ENCODE results near the gene CPNE1.
"Not testable (repeated sequence)": the region's sequence is repeated elsewhere in the genome, so short reads cannot be mapped to it uniquely, and the experiment has no call there.

CPNE1 gene

DNA sequence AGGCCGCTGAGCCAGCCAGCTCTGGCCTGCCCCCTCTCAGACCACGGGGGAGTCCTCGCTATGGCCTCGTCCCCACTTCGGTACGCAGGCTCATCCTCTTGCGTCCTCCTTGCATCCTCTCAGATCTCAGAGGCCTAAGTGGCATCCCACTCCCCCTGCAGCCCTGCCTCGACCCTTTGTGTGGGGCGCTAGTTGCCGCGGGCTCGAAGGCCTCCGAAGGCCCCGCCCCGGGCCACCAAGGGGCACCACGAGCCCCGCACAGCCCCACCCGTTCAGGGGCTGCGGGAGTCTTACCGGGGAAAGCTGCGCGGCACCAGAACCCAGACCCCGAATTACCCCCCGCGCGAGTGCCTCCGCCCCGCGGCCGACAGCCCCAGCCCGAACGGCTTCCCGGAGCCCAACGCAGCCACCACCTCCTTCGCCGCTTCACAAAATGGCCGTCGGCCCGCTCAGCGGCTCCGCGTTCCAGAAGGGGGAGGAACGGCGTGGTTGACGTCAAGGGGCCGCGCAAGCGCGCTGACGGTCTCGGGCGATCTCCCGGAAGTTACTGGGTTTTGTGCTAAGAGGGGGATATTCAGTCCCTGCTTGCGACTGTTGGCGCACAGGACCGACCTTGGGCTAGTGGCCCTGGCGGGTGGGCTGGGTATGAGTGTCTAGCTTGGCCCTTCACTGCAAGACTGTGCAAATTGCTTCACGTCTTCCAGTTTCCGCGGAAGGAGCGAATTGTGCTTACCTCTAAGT, at the start of gene CPNE1, which contains the start of gene RBM12:
Gene CPNE1 (minus strand): TSS at position 435 of the 741 bp plus-strand sequence. CDS start 31,977 bp downstream, outside the sequence.
Gene RBM12 (minus strand): TSS at position 435 of the 741 bp plus-strand sequence. CDS start 9,578 bp downstream, outside the sequence.
- DNase-seq (ENCODE audit: low read depth, low spot score): peak; percentile 75

DNA sequence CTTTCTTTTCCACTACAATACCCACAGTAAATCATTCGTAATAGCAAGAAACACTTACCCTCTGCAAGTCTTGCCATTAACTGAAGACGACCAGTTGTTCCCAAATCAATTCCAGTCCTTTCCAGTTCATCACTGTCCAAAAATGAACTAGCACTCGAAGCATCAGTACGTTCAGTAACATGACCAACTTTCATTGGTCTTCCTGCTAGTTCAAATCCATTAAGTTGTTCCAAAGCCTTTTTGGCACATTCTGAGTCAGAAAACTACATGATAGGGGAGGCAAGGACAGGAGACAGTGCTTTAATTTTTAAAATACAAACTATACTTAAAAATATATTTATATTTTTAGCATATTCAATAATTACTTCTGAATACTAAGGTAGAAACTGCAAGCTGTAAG, 49.4 kb upstream of the CPNE1 start:
- no peak for DNase-seq (ENCODE audit: low read depth, low spot score)

DNA sequence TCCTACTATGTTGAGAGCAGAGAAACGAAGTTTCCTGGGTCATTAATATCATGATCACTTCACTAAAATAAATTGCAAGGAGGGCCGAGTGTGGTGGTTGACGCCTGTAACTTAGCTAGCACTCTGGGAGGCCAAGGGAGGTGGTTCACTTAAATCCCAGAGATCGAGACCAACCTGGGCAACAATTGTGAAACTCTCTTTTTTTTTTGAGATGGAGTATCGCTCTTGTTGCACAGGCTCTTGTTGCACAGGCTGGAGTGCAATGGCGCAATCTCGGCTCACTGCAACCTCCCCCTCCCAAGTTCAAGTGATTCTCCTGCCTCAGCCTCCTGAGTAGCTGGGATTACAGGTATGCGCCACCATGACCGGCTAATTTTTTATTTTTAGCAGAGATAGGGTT, 48.4 kb upstream of the CPNE1 start:
- DNase-seq (ENCODE audit: low read depth, low spot score): not testable (repeated sequence)

DNA sequence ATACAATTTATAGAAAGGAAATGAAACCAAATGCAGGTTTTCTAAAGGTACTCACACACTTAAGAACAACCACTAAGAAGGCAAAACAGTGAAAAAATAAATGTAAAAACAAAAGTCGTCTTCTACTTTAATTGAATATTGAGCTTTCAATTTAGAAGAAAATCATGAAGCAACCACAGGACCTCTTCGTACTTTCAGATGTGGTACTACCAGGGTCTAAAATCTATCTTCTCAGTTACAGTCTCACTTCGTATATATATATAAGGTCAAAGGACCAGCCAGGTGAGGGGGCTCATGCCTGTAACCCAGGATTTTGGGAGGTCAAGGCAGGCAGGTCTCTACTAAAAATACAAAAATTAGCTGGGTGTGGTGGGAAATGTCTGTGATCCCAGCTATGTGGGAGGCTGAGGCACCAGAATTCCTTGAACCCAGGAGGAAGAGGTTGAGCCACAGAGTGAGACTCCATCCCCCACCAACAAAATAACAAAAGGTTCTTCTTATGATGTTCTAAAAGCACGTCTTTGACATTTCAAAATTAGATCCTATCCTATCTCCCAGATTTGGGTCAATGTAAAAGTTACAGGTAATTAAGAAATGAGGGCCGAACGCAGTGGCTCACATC, 47.0 kb upstream of the CPNE1 start:
- no peak for DNase-seq (ENCODE audit: low read depth, low spot score)

DNA sequence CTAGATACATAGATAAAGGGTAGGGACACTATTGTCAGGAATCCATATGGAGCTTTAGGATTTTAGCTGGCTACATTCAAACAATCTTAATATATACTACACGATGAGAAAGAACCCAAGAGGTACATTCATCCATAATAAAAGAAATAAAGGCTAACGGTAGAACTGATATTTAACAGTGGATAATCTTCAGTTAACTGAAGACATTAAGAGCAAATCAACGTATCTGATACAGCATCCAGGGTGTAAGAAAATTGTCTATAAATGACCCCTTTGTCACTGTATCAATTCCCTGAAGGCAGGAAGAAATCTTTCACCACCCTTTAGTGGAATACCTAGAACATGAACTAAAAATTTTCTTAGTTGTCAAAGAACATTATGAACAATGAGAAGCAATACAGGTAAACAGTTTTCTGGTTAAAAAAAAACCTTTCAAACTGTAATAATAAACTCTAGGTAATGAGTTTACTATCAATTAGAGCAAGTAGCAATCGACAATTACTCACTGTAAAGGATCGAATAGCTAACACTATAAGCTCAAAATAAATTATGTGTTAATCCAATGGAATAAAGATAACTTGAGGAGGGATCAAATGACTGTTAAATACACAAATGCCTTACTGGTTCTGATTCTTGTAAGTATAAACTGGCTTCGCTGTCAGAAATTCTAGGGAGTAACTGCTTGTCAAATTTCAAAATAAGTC, 46.3 kb upstream of the CPNE1 start:
- no peak for DNase-seq (ENCODE audit: low read depth, low spot score)

DNA sequence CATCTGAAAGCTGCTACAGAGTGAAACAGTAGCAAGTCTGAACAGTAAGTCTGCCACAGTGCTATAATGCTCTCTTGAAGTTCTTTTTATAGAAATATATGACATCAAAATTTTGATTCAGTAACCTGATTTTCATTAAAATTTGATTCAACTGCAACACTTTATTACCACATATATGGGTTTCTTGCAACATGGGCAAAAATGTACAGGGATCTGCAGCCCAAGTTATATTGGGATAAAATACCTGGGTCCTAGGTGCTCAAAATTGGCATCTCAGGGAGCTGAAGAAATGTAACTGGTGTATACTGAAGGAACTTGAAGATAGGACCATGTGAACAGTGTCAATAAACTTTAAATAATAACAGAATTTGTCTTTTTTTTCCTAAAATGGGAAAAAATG, 45.3 kb upstream of the CPNE1 start:
- no peak for DNase-seq (ENCODE audit: low read depth, low spot score)

DNA sequence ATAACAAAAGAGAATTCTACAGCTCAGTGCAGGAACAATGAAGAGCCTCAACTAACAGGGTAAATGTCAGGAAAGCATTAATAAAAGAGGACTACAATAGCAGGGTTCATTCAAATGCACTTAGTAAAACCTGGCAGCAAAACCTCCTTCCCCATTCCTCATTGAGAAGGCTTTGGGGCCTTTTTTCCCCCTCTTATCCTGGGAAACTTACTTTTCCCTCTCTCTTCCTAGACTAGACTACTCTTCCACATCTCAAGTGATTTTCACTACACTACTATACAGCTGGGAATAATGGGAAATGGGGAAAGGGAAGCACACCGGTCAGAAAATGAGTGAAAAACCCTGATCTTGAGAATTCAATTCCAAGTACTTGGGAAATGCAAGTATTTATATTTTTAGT, 44.6 kb upstream of the CPNE1 start:
- DNase-seq (ENCODE audit: low read depth, low spot score): no peak

DNA sequence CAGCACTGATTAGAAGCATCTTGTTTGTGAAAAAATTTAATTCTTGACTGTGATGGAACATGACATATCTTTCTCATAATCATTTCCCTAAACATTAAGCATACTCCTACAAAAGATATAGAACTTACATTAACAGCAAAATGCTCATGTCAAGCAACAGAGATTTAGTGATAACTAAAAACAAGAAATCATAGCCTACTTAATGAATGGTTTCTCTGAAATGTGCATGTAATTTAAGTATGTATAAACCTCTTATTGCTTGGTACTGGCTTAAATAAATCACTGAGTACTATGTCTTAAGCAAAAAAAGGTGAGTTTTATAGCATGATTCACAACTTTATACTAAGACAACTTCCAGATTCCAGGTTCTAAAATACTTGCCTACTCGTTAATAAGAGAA, 43.8 kb upstream of the CPNE1 start:
- no peak for DNase-seq (ENCODE audit: low read depth, low spot score)

DNA sequence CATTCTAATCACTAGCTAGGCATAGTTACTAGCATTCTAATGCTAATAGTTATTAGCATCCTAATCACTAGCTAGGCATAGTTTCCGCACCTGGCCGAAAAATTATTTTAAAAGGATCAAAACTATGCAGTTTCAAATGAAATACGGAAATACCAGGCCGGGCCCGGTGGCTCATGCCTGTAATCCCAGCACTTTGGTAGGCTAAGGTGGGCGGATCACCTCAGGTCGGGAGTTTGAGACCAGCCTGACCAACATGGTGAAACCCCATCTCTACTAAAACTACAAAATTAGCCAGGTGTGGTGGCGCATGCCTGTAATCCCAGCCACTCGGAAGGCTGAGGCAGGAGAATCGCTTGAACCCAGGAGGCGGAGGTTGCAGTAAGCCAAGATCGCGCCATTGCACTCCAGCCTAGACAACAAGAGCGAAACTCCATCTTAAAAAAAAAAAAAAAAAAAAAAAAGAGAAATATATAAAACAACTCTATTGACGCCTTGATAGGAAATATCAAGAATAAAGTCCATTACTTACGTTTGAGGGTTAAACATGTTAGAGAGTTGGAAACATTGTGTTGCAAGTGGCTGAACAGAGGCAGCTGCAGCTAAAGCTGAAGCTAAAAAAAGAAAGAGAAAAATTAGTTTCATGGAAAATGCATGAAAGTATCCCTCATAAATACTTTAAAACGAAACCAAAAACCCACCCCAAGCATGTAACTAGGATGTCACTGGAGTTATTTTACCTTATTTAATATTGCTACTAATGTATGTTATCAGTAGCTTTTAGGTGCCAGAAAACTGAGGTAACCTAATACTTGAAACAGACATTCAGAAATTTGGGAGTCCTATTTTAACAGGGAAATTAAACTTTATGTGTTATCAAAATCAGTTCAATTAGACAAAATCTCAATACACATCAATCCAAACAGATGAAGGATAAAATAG, 42.2 kb upstream of the CPNE1 start:
- not testable (repeated sequence) for DNase-seq (ENCODE audit: low read depth, low spot score)

DNA sequence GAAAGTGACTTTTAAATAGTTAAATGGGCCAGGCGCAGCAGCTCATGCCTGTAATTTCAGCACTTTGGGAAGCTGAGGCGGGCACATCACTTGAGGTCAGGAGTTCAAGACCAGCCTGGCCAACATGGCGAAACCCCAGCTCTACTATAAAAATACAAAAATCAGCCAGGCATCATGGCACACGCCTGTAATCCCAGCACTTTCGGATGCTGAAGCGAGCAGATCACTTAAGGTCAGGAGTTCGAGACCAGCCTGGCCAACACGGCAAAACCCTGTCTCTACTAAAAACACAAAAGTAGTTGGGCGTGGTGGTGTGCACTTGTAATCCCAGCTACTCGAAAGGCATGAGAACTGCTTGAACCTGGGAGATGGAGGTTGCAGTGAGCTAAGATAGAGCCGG, 41.2 kb upstream of the CPNE1 start:
- DNase-seq (ENCODE audit: low read depth, low spot score): not testable (repeated sequence)

DNA sequence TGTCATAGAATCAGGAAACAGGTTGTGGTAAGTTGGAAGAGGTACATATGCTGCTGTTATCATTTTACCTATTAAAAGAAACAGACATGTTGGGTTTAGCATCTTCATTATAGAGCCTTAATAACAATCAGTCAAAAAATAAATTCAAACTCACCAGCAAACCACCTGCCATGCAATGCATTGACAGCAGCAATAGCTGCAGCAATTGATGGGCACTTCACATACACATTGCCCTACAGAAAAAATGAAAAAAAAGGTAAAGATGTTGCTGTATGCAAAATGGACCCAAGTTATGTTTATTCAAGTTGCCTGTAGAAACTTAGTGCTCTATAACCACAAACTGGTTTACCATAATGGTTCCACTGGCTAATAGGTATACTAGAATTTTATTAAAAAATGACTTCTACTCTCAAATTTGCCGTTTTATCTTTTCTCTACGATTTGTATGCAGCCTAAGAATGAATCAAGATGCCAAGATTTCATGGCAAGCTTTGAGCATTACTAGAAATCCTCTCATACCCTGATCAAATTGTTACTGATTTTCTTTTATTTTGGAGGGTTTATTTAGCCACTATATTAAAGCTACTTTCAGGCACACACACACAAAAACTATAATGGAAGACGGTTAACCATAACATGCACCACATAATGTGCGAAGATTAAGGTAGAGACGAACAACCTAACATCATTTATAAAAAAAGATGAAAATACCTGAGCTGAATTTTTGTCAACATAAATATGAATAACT, 40.0 kb upstream of the CPNE1 start:
- no peak for DNase-seq (ENCODE audit: low read depth, low spot score)

DNA sequence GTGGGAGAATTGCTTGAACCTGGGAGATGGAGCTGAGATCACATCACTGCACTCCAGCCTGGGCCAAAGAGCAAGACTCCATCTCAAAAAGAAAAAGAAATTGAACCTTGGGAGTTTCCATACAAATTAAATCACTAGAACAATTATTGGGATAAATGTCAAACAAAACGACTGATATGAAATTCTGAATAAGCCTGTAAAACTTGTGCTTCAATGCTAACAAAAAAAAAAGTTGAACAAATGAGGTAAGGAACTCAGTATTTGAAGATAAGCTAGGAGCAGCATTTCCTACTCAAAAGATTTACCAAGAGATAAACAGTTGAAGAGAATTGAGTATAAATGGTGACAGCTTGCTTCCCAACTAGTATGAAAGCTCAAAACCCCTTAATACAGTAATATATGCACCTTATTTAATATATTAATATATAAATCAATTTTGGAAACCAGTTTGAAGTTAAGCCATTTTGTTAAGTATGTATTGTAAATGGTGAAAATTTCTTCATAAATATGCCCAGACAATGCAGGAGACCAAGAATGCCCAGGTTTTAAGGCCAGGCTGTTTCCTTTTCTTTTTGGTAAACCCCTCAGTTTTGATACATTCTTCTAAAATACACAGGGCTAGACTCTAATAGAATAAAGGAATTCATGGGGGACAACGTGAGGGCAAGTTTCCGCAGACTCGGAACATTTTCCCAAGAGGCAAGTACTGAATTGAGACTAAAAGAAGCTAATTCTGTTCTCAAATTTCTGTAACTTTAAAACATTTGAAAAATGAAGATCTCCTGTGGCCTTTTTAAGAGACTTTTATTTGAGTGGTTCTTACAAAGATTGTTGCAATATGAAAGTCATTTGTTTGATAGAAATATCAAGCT, 38.4 kb upstream of the CPNE1 start:
- DNase-seq (ENCODE audit: low read depth, low spot score): no peak

DNA sequence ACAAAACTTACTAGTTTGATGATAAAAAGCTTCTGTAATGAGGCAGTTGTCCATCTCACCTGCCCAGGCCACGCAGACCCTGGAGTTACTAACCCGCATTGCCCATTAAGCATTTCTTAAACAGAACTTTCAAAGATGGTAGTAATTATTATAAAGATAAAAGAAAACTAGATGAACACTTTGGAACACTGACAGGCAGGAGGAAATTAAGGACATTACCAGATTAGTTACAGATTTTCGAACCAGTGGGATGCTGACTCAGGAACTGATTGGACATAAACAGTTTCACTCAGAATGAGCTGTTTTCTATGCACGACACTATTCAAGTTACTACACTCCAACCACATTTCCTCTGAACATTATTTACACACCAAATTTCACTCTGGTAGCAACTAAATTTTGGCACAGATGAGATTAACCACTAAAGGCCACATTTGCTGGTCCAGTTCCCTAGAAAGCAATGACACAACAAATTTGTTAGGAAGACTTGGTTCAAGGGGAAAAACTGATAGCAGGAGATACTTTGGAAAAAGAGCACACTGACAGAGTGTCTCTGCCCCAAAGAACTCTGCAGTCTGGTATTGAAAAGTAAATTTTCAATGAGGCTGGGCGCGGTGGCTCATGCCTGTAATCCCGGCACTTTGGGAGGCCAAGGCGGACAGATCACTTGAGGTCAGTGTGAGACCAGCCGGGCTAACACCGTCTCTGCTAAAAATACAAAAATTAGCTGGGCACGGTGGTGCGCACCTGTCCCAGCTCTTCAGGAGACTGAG, 37.5 kb upstream of the CPNE1 start:
- no peak for DNase-seq (ENCODE audit: low read depth, low spot score)

DNA sequence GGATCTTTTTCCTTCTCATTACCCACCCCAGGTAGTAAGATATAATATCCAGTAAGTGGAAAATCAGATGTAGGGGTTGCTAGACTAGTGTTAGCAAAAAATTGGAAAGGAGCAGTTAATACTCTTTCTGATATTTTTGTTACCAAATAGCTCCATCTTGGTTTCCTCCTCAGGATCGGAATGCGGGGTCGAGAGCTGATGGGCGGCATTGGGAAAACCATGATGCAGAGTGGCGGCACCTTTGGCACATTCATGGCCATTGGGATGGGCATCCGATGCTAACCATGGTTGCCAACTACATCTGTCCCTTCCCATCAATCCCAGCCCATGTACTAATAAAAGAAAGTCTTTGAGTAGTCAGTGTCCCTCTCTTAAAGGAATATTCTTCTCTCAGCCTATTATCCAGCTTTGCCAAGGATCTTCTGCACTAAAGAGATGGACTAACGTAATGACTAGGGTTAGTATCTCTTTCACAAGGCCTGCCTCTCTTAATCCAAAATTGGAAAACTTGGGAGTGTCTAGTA, 36.0 kb upstream of the CPNE1 start:
- no peak for DNase-seq (ENCODE audit: low read depth, low spot score)

DNA sequence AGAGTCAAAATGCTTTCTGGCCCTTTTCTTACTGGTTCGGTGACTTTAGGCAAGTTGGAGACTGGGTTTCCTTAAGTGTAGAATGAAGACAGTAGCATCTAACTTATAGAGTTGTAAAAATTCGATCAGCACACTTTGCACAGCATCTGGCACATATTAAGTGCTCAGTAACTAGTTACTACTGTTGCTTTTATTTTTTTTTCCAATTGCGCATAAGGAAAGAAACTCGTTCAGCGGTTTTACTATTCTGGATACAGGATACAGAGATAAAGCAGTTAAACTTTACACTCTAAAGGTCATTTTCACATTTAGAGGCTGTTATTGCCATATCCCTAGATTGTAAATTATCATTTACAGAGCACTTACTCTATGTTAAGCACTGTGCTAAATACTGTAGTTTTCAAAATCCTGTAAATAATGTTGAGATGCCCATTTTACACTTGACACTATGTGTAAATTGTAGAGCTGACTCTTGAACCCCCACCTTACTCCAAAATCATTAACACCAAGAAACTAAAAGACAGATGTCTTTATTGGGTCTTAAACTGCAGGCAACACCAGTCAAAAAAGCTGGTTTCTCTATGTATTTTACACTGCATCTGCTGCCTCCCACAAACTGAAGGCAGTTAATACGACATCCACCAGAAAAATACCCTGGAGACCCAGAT, 35.4 kb upstream of the CPNE1 start:
- DNase-seq (ENCODE audit: low read depth, low spot score): no peak

DNA sequence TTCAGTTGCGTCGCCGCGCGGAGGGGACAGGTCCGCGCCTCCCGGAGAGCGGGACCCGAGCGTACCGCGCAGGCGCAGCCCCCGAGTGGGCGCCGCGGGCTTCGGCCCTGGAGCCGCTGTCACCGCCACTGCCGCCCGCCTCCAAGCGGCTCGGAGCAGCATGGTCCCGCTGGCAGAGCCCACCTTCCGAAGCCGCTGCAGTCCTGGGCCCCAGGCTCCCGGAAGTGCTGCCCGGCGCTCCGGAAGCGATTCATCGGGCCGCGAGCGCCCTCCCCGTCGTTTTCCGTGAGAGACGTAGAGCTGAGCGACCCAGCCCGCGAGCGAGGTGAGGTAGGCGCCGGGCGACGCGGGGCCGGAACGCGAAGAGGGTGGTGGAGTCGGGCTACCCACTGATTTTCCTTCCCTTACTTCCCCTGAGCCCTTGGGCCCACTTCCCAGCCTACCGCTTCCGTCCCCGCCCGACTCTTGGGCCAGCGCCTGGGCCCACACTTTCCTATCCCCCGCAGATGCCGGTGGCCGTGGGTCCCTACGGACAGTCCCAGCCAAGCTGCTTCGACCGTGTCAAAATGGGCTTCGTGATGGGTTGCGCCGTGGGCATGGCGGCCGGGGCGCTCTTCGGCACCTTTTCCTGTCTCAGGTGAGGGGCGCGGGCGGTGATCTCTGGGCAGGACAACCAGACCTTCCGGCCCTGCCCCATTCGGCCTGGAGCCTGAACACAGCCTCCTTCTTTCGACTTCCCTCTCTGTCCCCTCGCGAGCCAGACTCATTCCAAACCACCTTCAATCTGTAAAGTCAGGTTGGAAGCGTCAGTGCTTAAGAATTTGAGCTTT, 34.6 kb upstream of the CPNE1 start, which contains the start of the genes NFS1 and ROMO1:
Gene NFS1 (minus strand): TSS at position 226 of the 830 bp plus-strand sequence. CDS start 64 bp downstream, at position 162.
Gene ROMO1 (plus strand): TSS at position 279 of the 830 bp plus-strand sequence. CDS start 228 bp downstream, at position 507.
- peak; percentile 38 for DNase-seq (ENCODE audit: low read depth, low spot score)
